Lower leg skin (tissue), 4 donors: ENCODE results near the gene TAS1R2. TPM values are rescaled to one million over a fixed set of nuclear protein-coding genes. Genes with fewer than 3 reads are reported as not detected.

Experiments
- DNase-seq, 2 donors: peaks; one replicate each; pipeline ENCODE4 v3.0.0-alpha.2; 2019; ENCODE audit warnings: low spot score in 2 of 2
- H3K4me3 ChIP-seq: fragments of 200-600 bp; sonication (generic); 2 replicates; pipeline ENCODE4 v1.5.1; 2017; ENCODE audit warnings: mild to moderate bottlenecking, low read depth; ENCODE audit not compliant: poor library complexity, severe bottlenecking
- POLR2A ChIP-seq, 2 donors: fragments of 450-650 bp; IDR thresholded peaks; one replicate each; pipeline ENCODE4 v1.6.1; 2016 to 2017; ENCODE audit warnings: antibody characterized with exemption in 2 of 2, mild to moderate bottlenecking in 1 of 2, moderate library complexity in 1 of 2
- WGBS, 2 donors: methylation state at CpG; one replicate each; pipeline ENCODE4 v1.1.5; 2018; 5-methylcytosine and 5-hydroxymethylcytosine counted together
- intact Hi-C: fragments of 100-400 bp; cut with DNase I; formaldehyde crosslinking; loops from one replicate; pipeline ENCODE4 v1.15.0; 2023; ENCODE audit warnings: low total_unique reads
- total RNA-seq, 4 donors: library from RNA; depleted of rRNA; stranded (reverse); fragments of >200 nt; gene quantifications; one replicate each; pipeline ENCODE4 v1.1.0, GENCODE V29; 2016
- TF ChIP-seq, protein P1 (sequence below), 3 donors: fragments of 450-650 bp; IDR thresholded peaks; one replicate each; pipeline ENCODE4 v1.5.1; 2016; ENCODE audit warnings: antibody characterized with exemption in 3 of 3, mild to moderate bottlenecking in 3 of 3, moderate library complexity in 2 of 3

Gene TAS1R2
- total RNA-seq, 4 donors from 2014 or later, result 0.38 TPM; not detected in 3

DNA sequence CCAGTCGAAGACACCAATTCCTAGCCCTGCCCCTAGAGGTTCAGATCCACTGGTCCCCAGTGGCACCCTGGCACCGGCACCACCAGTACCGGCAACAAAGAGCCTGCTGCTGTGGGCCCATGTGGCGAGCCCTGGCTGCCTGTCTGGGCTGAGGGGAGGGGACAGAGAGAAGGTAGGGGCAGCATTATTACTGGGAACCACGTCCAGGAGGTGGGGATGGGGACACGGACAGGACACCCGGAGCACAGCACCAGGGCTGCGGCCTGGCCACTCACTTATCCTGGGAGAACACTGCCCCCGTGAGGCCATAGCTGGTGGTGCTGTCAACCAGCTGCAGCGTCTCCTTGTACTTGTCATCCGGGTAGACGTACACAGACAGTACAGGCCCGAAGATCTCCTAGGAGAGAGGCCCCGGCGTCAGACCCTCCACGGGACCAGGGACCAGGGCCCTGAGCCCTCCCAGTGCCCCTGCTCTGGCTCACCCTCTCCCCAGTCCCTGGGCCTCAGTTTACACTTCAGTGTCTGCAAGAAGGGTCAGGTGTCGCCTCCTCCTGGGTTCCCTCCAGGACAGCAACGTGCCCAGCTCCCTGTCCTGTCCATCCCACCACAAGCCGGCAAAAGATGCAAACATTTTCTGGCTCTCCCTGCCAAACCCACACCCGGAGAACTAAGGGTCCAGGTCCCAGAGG lies 15.8 kb upstream of the TAS1R2 start:
- WGBS, 2 donors, result 50 to 57% methylated on average over 13 to 20 of the region's 20 CpGs
- no peak for TF ChIP-seq POLR2A (IDR thresholded peaks at IDR 0.05)
- TF ChIP-seq, protein P1, sequence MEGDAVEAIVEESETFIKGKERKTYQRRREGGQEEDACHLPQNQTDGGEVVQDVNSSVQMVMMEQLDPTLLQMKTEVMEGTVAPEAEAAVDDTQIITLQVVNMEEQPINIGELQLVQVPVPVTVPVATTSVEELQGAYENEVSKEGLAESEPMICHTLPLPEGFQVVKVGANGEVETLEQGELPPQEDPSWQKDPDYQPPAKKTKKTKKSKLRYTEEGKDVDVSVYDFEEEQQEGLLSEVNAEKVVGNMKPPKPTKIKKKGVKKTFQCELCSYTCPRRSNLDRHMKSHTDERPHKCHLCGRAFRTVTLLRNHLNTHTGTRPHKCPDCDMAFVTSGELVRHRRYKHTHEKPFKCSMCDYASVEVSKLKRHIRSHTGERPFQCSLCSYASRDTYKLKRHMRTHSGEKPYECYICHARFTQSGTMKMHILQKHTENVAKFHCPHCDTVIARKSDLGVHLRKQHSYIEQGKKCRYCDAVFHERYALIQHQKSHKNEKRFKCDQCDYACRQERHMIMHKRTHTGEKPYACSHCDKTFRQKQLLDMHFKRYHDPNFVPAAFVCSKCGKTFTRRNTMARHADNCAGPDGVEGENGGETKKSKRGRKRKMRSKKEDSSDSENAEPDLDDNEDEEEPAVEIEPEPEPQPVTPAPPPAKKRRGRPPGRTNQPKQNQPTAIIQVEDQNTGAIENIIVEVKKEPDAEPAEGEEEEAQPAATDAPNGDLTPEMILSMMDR (IDR thresholded peaks at IDR 0.05), result no peak
- H3K4me3 ChIP-seq, result no peak overlapping the region
- intact Hi-C loops, result no loop called here
- peak; percentile 71 to 95 for DNase-seq

DNA sequence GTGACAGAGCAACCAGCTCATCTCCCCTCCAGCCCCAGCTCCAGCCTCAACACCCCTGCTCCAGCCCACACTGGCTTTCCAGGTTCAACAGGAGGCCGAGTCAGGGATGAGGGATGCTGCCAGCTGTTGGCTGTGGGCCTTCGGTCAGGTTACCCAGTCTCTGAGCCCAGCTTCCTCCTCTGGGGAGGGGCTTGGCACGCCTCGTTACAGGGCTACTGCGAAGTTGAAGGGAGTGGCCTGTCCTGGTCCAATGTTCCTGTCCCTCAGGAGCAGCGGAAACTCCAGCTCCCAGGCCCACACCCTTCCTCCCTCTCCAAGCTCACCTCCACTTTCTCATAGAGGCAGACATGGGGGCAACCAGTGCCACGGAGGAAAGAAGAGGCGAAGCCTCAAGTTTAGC lies 15.1 kb upstream of the TAS1R2 start:
- DNase-seq, result no peak
- intact Hi-C loops, result no loop called here
- WGBS, 2 donors, result 50 to 59% methylated on average over 8 of the region's 8 CpGs
- H3K4me3 ChIP-seq, result no peak overlapping the region
- TF ChIP-seq, protein P1 (IDR thresholded peaks at IDR 0.05), result no peak

DNA sequence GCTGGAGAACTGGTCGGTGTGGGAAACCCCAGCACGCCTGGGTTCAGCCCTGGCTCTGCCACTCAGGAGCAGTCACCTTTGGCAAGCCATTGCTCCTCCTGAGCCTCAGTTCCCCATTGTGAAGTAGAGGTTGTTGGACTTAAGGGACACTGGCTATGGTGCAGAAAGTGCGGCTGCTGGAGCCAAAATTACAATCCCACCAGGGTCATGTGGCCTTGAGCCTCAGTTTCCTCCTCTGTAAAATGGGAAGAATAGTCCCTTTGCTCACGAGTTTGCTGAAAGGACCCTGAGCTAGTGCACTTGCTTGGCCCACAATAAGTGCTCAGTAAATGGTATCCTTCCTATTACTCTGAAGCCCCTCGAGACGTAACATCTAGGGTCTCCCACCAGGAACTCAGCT lies 14.6 kb upstream of the TAS1R2 start:
- no peak for DNase-seq
- no peak overlapping the region for H3K4me3 ChIP-seq
- intact Hi-C loops, result no loop called here
- no peak for TF ChIP-seq POLR2A (IDR thresholded peaks at IDR 0.05)
- TF ChIP-seq, protein P1 (IDR thresholded peaks at IDR 0.05), result no peak
- 80 to 88% methylated on average over 6 of the region's 6 CpGs for WGBS, 2 donors

DNA sequence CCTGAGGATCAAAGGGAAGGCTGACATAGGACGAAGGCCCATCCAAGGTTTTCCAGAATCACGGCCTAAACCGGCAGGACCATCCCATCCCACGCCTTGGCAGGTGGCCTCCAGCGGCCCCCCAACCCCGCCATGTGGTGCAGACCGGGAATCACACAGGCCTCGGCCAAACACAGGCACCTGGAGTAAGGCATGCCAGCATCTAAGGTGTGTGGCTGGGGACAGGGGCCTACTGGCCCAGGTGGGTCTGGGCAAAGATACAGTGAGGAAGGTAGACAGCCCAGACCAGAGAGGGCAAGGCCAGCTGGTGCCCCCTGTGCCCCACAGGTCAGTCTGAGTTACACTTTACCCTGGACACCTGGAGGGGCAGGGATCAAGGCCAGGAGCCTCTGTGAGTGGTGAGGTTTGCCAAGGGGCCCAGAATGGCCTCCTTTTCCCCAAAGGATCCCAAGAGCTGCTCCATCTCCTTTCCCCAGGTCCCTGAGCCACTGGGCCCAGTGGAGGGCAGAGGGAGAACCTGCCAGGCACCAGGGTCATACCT lies 12.7 kb upstream of the TAS1R2 start:
- no peak overlapping the region for H3K4me3 ChIP-seq
- TF ChIP-seq, protein P1 (IDR thresholded peaks at IDR 0.05), result no peak
- TF ChIP-seq POLR2A (IDR thresholded peaks at IDR 0.05), result no peak
- WGBS, 2 donors, result 65 to 88% methylated on average over 4 to 8 of the region's 8 CpGs
- no peak for DNase-seq
- intact Hi-C loops, result no loop called here

DNA sequence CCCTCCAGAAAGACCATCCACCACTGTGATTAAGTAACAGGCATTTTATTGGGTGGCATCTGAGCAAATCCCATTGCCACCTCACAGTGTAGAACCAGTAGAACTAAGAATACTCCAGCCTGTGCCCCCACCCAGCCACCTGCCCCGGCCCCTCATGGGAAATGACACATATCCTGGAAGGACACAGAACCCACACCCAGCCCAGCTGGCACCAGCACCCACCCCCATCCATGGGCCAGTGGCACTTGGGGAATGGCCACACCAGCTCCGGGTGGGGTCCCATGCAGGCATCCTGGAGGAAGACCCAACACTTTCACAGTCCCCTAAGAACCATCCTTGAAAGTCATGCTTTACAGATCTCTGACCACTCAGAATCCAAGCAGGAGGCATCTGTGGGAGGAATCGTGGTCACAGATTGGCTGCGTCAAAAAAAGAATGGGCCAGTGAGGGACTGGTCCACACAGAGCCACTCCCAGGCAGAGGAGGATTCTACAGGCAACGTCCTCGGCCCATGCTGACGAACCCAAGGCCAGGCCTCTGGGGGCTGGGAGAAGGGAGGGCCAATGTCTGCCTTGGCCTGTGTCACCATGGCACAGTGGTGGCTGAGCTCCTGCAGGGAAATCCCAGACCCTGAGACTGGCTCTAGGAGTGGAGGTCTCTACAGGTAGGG lies 12.1 kb upstream of the TAS1R2 start:
- no peak for DNase-seq
- WGBS, 2 donors, result 87 to 95% methylated on average over 7 of the region's 7 CpGs
- intact Hi-C loops, result no loop called here
- TF ChIP-seq, protein P1 (IDR thresholded peaks at IDR 0.05), result no peak
- no peak for TF ChIP-seq POLR2A (IDR thresholded peaks at IDR 0.05)
- no peak overlapping the region for H3K4me3 ChIP-seq
